Urinary bladder (tissue), 4 donors: ENCODE data around the gene SYMPK. TPM values are rescaled to one million over a fixed set of nuclear protein-coding genes. Genes with fewer than 3 reads are reported as not detected.

Experiments used
- DNase-seq: peaks from one replicate; pipeline ENCODE4 v3.0.0-alpha.2; 2015; ENCODE audit errors: extremely low spot score
- H3K27ac ChIP-seq: one replicate; pipeline ENCODE4 v1.5.1; 2013; ENCODE audit warnings: low read depth, mild to moderate bottlenecking, moderate library complexity
- H3K36me3 ChIP-seq: one replicate; pipeline ENCODE4 v1.6.1; 2013; ENCODE audit warnings: mild to moderate bottlenecking, moderate library complexity; ENCODE audit not compliant: insufficient read depth
- H3K4me1 ChIP-seq: one replicate; pipeline ENCODE4 v1.6.1; 2013; ENCODE audit warnings: mild to moderate bottlenecking, moderate library complexity; ENCODE audit not compliant: insufficient read depth
- H3K4me3 ChIP-seq: one replicate; pipeline ENCODE4 v1.5.1; 2013; ENCODE audit warnings: low read depth, low read length
- WGBS: extraction: QIAGEN DNeasy Blood & Tissue Kit; methylation state at CpG from one replicate; pipeline ENCODE4 v1.1.7; 2013; 5-methylcytosine and 5-hydroxymethylcytosine counted together
- polyA plus RNA-seq: library from polyadenylated mRNA; stranded (reverse); fragments of 200-250 nt; gene quantifications from one replicate; pipeline ENCODE4 v1.2.3, GENCODE V29; 2013
- total RNA-seq: library from RNA; depleted of rRNA; stranded (reverse); fragments of >200 nt; gene quantifications from one replicate; pipeline ENCODE4 v1.2.3, GENCODE V29; 2014
- donor health status: healthy with polysubstance abuse.
- donor health status: healthy.

SYMPK gene
- total RNA-seq: 22.5 TPM
- polyA plus RNA-seq: 38.9 TPM

- peaks cover 2% of the 10 kb centered on the region for H3K36me3 ChIP-seq
- peak within 1 kb of the TSS; percentile 71 for H3K4me3 ChIP-seq
- no peaks in the 10 kb centered on the region for H3K4me1 ChIP-seq
- peak within 1 kb of the TSS; percentile 76 for H3K27ac ChIP-seq
- peak; percentile 94 for DNase-seq
- WGBS: under 1% methylated on average over 65 of the region's 65 CpGs
These were observed at the start of gene SYMPK for GRCh38 chr19:45862564-45863334. SYMPK (minus strand) TSS chr19:45863147; CDS start chr19:45854495, 8,652 bp downstream.

- DNase-seq: no peak
- H3K36me3 ChIP-seq: no peaks in the 10 kb centered on the region
- no peak overlapping the region for H3K4me3 ChIP-seq
- WGBS: 63% methylated on average over 8 of the region's 8 CpGs
- no peaks in the 10 kb centered on the region for H3K4me1 ChIP-seq
- H3K27ac ChIP-seq: no peak overlapping the region
These were observed 48.3 kb upstream of the SYMPK start for GRCh38 chr19:45911291-45911690.

GRCh38 chr19:45908956-45909355 lies 46.0 kb upstream of the SYMPK start:
- Histone ChIP-seq H3K36me3 (no peaks in the 10 kb centered on the region), H3K4me1 (no peaks in the 10 kb centered on the region), H3K4me3 (no peak overlapping the region), H3K27ac (no peak overlapping the region)
- no peak for DNase-seq
- WGBS: 70% methylated on average over 5 of the region's 5 CpGs

- 86% methylated on average over 3 of the region's 3 CpGs for WGBS
- H3K36me3 ChIP-seq: no peaks in the 10 kb centered on the region
- no peak overlapping the region for H3K27ac ChIP-seq
- peaks cover 2% of the 10 kb centered on the region for H3K4me1 ChIP-seq
- no peak overlapping the region for H3K4me3 ChIP-seq
- DNase-seq: no peak
These were observed 43.3 kb upstream of the SYMPK start for GRCh38 chr19:45906221-45906620.

- 80% methylated on average over 10 of the region's 10 CpGs for WGBS
- Histone ChIP-seq H3K4me3 (no peak overlapping the region), H3K4me1 (peaks cover 3% of the 10 kb centered on the region), H3K27ac (no peak overlapping the region), H3K36me3 (no peaks in the 10 kb centered on the region)
- no peak for DNase-seq
These were observed 42.1 kb upstream of the SYMPK start for GRCh38 chr19:45905011-45905410.

- Histone ChIP-seq H3K4me3 (peak overlapping the region; percentile 88), H3K36me3 (no peaks in the 10 kb centered on the region), H3K4me1 (peaks cover 3% of the 10 kb centered on the region), H3K27ac (no peak overlapping the region)
- under 1% methylated on average over 72 of the region's 73 CpGs for WGBS
- peak; percentile 90 for DNase-seq
These were observed 40.0 kb upstream of the SYMPK start for GRCh38 chr19:45902651-45903625.

- H3K36me3 ChIP-seq: no peaks in the 10 kb centered on the region
- H3K4me1 ChIP-seq: peaks cover 3% of the 10 kb centered on the region
- WGBS: under 1% methylated on average over 46 of the region's 47 CpGs
- peak within 1 kb of the TSS; percentile 88 for H3K4me3 ChIP-seq
- DNase-seq: no peak
- peak within 1 kb of the TSS; percentile 53 for H3K27ac ChIP-seq
These were observed 39.1 kb upstream of the SYMPK start, which contains the start of gene MYPOP for GRCh38 chr19:45901912-45902650. MYPOP (minus strand) TSS chr19:45902613; CDS start chr19:45901773, 840 bp downstream.

- Histone ChIP-seq H3K36me3 (no peaks in the 10 kb centered on the region), H3K27ac (no peak overlapping the region), H3K4me1 (peaks cover 3% of the 10 kb centered on the region), H3K4me3 (peak overlapping the region; percentile 88)
- WGBS: 7% methylated on average over 69 of the region's 69 CpGs
- DNase-seq: no peak
These were observed 38.5 kb upstream of the SYMPK start for GRCh38 chr19:45901432-45901911.

- 60% methylated on average over 22 of the region's 22 CpGs for WGBS
- Histone ChIP-seq H3K36me3 (no peaks in the 10 kb centered on the region), H3K4me1 (peaks cover 3% of the 10 kb centered on the region), H3K4me3 (peak overlapping the region; percentile 88), H3K27ac (no peak overlapping the region)
- DNase-seq: no peak
These were observed 37.9 kb upstream of the SYMPK start for GRCh38 chr19:45900738-45901431.

- H3K36me3 ChIP-seq: no peaks in the 10 kb centered on the region
- H3K4me1 ChIP-seq: peaks cover 3% of the 10 kb centered on the region
- no peak for DNase-seq
- H3K27ac ChIP-seq: no peak overlapping the region
- 97% methylated on average over 4 of the region's 4 CpGs for WGBS
- H3K4me3 ChIP-seq: no peak overlapping the region
These were observed 37.1 kb upstream of the SYMPK start for GRCh38 chr19:45899919-45900589.

- DNase-seq: no peak
- H3K27ac ChIP-seq: no peak overlapping the region
- WGBS: 86% methylated on average over 7 of the region's 7 CpGs
- no peak overlapping the region for H3K4me3 ChIP-seq
- H3K4me1 ChIP-seq: peaks cover 3% of the 10 kb centered on the region
- no peaks in the 10 kb centered on the region for H3K36me3 ChIP-seq
These were observed 36.3 kb upstream of the SYMPK start for GRCh38 chr19:45899253-45899652.

GRCh38 chr19:45897261-45897812 lies 34.4 kb upstream of the SYMPK start:
- Histone ChIP-seq H3K36me3 (no peaks in the 10 kb centered on the region), H3K4me3 (no peak overlapping the region), H3K4me1 (peaks cover 3% of the 10 kb centered on the region), H3K27ac (no peak overlapping the region)
- DNase-seq: no peak
- 92% methylated on average over 8 of the region's 8 CpGs for WGBS
